Fibroblast of skin of scalp (primary cell): ENCODE data around the gene EVPLL.
"Not testable (repeated sequence)": the region's sequence is repeated elsewhere in the genome, so short reads cannot be mapped to it uniquely, and the experiment has no call there.

Source experiments
- DNase-seq: peaks from one replicate; pipeline ENCODE4 v3.0.0-alpha.2; 2013

Gene EVPLL

DNA sequence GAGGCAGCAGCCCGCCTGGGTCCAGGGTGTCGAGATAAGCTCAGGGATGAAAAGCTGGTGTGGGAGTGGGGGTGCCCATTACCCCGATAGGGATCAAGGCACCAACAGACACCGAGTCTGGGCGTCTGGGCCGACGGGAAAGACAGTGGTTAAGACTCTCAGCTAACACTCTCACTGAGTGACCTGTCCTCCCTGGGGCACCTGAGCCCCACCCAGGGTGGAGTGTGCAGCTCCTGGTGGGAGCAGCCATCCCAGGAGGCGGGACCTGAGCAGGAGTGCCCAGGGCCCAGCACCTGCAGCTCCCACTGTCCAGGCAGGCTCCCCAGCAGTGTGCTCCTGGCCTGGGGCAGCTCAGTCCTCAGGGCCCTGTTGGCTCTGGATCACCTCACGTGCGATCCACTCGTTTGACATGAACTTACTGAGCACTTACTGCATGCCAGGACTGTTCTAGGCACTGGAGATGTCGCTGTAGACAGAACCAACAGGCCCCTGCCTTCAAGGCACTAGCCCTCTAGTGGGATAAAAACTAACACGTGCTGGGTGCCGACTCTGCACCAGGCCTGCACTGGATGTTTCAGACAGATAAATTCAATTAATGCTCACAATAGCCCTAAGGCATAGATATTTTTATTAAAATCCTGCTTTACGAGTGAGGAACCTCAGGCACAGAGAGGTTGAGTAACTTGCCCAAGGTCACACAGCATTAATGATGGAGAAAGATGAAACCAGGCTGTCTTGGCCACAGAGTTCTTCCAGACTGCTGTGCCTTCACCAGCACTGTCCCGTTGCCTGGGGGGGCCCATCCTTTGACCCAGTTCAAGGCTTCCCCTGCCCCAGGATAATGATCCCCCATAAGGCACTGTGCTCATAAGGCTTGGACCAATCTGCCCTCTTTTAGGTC, 1.9 kb downstream of the EVPLL start:
- no peak for DNase-seq

DNA sequence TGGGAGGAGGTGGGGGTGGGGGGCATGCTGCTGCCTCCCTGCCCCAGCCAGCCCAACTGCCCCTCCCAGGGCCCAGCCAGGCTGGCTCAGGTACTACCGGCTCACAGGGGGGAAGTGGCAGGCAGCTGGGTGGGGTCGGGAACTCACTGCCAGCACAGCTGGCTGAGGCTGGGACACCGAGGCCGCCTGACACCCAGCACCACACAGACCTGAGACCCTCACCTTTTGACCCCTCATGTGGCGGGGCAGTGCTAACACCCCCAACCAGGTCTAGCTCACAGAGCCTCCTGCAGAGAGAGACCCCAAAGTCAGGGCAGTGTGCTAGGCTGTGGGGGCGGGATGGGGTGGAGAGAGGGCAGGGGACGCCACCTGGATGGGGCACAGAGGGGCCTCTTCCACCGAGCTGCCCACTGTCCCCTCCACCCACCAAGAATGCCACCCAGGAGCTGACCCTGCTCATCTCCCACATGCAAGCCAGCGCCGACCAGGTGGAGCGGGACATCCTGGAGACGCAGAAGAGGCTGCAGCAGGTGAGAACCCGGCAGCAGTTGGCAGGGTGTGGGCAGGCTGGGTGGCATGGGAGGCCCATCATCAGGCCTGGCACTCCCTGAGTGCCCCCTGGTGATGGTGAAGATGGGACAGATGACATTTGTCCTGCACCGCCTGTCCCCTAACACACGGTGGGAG, 3.0 kb downstream of the EVPLL start:
- no peak for DNase-seq

DNA sequence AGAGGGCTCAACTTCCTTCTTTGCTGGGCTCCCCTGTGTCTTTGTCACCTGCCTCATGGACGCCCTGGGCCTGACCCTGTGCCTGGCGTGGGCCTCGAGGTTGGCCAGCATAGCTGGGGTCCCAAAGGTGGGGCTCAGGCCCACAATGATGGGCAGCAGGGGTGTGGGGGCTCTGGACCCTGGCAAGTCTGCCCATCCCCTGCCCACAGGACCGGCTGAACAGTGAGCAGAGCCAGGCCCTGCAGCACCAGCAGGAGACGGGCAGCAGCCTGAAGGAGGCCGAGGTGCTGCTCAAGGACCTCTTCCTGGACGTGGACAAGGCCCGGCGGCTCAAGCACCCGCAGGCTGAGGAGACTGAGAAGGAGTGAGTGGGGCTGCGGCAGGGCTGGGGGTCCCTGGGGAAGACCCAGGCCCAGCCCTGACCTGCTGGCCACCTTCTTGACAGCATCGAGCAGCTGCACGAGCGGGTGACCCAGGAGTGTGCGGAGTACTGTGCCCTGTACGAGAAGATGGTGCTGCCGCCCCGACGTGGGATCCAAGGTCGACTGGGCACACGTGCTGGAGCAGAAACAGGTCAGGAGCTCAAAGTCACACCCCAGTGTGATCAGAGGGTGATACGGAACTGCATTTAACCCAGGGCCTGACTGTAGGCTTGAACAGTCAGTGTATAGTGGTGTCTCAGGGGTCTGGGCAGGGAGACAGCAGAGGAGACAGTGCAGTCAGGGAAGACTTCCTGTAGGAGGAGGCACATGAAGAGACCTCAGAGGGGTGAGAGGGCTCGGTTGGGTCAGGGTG, 3.8 kb downstream of the EVPLL start:
- no peak for DNase-seq

DNA sequence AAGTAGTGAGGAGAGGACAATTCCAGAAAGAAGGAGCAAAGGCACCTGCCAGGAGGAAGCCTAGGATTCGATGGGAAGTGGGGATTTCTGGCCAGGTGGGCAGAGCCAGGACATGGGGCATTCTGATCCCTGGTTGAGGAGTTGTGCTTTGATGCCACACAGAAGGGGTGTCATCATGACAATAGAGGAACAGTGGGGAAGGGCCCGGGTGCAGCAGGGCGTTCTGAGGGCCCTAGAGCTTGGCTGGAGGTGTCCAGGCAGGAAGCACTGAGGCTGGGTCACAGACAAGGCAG, 4.3 kb downstream of the EVPLL start:
- no peak for DNase-seq

- no peak for DNase-seq
Measured at GRCh38 chr17:18382441-18383078, 5.0 kb downstream of the EVPLL start.

GRCh38 chr17:18383079-18383481, 5.5 kb downstream of the EVPLL start:
- not testable (repeated sequence) for DNase-seq

GRCh38 chr17:18384271-18384670, 6.7 kb downstream of the EVPLL start:
- DNase-seq = not testable (repeated sequence)

- DNase-seq = not testable (repeated sequence)
Measured at GRCh38 chr17:18387583-18387982, 10.0 kb downstream of the EVPLL start.

GRCh38 chr17:18388266-18388665, 10.7 kb downstream of the EVPLL start:
- DNase-seq = not testable (repeated sequence)

- not testable (repeated sequence) for DNase-seq
Measured at GRCh38 chr17:18388728-18389127, 11.2 kb downstream of the EVPLL start.

GRCh38 chr17:18401872-18402590, 24.5 kb downstream of the EVPLL start:
- DNase-seq = not testable (repeated sequence)

DNA sequence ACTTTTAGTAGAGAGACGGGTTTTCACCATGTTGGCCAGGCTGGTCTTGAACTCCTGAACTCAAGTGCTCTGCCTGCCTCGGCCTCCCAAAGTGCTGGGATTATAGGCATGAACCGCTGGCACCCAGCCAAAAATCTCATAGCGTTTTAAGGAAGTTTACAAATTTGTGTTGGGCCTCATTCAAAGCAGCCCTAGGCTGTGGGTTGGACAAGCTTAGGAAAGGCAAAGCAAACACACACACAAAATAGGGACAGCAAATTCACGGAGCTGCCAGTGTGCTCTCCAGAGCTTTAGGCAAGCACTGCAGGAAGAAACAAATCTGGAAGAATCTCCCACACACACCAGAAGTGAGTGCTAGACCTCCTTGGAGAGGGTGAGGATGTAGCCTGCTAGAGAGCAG, 25.6 kb downstream of the EVPLL start:
- DNase-seq = not testable (repeated sequence)

- DNase-seq = not testable (repeated sequence)
Measured at GRCh38 chr17:18403604-18404003, 26.0 kb downstream of the EVPLL start.

- not testable (repeated sequence) for DNase-seq
Measured at GRCh38 chr17:18408906-18409305, 31.3 kb downstream of the EVPLL start.

- not testable (repeated sequence) for DNase-seq
Measured at GRCh38 chr17:18409321-18409720, 31.7 kb downstream of the EVPLL start.

DNA sequence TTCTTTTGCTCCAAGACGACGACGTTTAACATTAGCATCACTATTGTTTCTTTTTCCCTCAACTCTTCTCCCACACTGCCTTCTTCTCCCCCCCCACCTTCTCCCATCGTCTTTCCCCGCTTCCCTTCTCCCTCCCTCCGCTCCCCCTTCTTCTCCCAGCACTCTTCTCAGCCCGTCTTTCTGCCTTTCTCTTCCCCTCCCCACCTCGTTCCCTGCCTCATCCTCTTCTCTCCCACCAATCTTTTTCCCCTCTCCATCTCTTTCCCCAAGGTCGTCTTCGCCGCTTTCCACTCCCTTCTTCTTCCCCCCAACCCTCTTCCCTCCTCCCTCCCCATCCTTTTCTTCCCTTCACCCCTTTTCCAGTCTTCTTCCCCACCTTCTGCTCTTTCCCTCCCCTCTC, 33.2 kb downstream of the EVPLL start:
- DNase-seq = peak; percentile 8

- DNase-seq = peak; percentile 55
Measured at GRCh38 chr17:18411377-18411864, 33.8 kb downstream of the EVPLL start.

GRCh38 chr17:18412001-18412538, 34.5 kb downstream of the EVPLL start:
- not testable (repeated sequence) for DNase-seq

GRCh38 chr17:18421521-18421920, 43.9 kb downstream of the EVPLL start:
- DNase-seq = not testable (repeated sequence)

- DNase-seq = not testable (repeated sequence)
Measured at GRCh38 chr17:18422464-18422863, 44.9 kb downstream of the EVPLL start.

GRCh38 chr17:18423015-18423414, 45.4 kb downstream of the EVPLL start:
- DNase-seq = not testable (repeated sequence)
